ENCODE data around the gene P2RY1. TPM values are rescaled to one million over a fixed set of nuclear protein-coding genes. Genes with fewer than 3 reads are reported as not detected.
"Not testable (repeated sequence)": the region's sequence is repeated elsewhere in the genome, so short reads cannot be mapped to it uniquely, and the experiment has no call there.

Gene P2RY1
- total RNA-seq, 4 donors from 2014 or later = 0.66 to 1.4 (median 0.90) TPM

- in situ Hi-C loops (cut with MboI; ENCODE audit: low sequenced_read_pairs in 4 of 4) = no loop called here
- H3K36me3 ChIP-seq = no peaks in the 10 kb centered on the region
- H3K4me1 ChIP-seq = peaks cover 0 to 23% of the 10 kb centered on the region in 2 donors
- no peaks in the 10 kb centered on the region for H3K27me3 ChIP-seq
- TF ChIP-seq POLR2A (IDR thresholded peaks at IDR 0.05) = no peak
- TF ChIP-seq, protein P1, sequence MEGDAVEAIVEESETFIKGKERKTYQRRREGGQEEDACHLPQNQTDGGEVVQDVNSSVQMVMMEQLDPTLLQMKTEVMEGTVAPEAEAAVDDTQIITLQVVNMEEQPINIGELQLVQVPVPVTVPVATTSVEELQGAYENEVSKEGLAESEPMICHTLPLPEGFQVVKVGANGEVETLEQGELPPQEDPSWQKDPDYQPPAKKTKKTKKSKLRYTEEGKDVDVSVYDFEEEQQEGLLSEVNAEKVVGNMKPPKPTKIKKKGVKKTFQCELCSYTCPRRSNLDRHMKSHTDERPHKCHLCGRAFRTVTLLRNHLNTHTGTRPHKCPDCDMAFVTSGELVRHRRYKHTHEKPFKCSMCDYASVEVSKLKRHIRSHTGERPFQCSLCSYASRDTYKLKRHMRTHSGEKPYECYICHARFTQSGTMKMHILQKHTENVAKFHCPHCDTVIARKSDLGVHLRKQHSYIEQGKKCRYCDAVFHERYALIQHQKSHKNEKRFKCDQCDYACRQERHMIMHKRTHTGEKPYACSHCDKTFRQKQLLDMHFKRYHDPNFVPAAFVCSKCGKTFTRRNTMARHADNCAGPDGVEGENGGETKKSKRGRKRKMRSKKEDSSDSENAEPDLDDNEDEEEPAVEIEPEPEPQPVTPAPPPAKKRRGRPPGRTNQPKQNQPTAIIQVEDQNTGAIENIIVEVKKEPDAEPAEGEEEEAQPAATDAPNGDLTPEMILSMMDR (IDR thresholded peaks at IDR 0.05 in 4 of 5, conservative IDR thresholded peaks at IDR 0.05 in 1 of 5) = no peak
- no peaks in the 10 kb centered on the region for H3K9me3 ChIP-seq
- intact Hi-C loops (cut with DNase I; ENCODE audit: low total_unique reads) = no loop called here
- no peak overlapping the region for H3K27ac ChIP-seq
- H3K4me3 ChIP-seq = no peak overlapping the region
- no peak for DNase-seq
- ATAC-seq = no peak
These were observed 6.2 kb downstream of the P2RY1 start for GRCh38 chr3:152841131-152841530.

- ATAC-seq (no peak), DNase-seq (no peak)
- TF ChIP-seq, protein P1 (IDR thresholded peaks at IDR 0.05 in 4 of 5, conservative IDR thresholded peaks at IDR 0.05 in 1 of 5) = no peak
- TF ChIP-seq POLR2A (IDR thresholded peaks at IDR 0.05) = no peak
- Histone ChIP-seq H3K27me3 (no peaks in the 10 kb centered on the region), H3K4me3 (no peak overlapping the region), H3K9me3 (no peaks in the 10 kb centered on the region), H3K4me1 (peaks cover 0 to 18% of the 10 kb centered on the region in 2 donors), H3K27ac (no peak overlapping the region), H3K36me3 (no peaks in the 10 kb centered on the region)
- intact Hi-C loops (cut with DNase I; ENCODE audit: low total_unique reads) (no loop called here), in situ Hi-C loops (cut with MboI; ENCODE audit: low sequenced_read_pairs in 4 of 4) (no loop called here)
These were observed 7.5 kb downstream of the P2RY1 start for GRCh38 chr3:152842413-152842812.

DNA sequence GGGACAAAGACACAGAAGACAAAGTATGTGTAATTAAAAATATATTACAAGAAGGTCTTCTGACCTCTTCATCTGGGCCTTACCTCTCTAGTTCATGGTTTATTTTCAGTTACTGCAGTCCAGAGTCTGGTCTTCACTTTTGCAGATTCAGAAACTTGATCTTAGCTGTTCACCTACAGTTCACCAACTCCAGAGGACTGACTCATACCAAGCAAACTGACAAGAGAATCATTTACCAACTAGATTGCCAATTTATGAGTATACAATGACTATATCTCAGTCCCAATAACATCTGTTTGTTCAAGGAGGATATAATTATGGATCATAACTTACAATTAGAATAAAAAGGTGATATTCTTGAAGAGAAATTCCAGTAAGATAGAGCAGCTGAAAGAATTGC is 9.0 kb downstream of the P2RY1 start:
- intact Hi-C loops (cut with DNase I; ENCODE audit: low total_unique reads) = no loop called here
- Histone ChIP-seq H3K27ac (no peak overlapping the region), H3K27me3 (no peaks in the 10 kb centered on the region), H3K4me1 (peaks cover 0 to 5% of the 10 kb centered on the region in 2 donors), H3K4me3 (no peak overlapping the region), H3K36me3 (no peaks in the 10 kb centered on the region), H3K9me3 (no peaks in the 10 kb centered on the region)
- TF ChIP-seq, protein P1 (IDR thresholded peaks at IDR 0.05 in 4 of 5, conservative IDR thresholded peaks at IDR 0.05 in 1 of 5) = no peak
- no peak for TF ChIP-seq POLR2A (IDR thresholded peaks at IDR 0.05)
- no peak for ATAC-seq
- in situ Hi-C loops (cut with MboI; ENCODE audit: low sequenced_read_pairs in 4 of 4) = no loop called here
- DNase-seq = no peak

- intact Hi-C loops (cut with DNase I; ENCODE audit: low total_unique reads); H3K9me3 ChIP-seq; H3K4me1 ChIP-seq; DNase-seq; in situ Hi-C loops (cut with MboI; ENCODE audit: low sequenced_read_pairs in 4 of 4); H3K27me3 ChIP-seq; H3K27ac ChIP-seq; H3K36me3 ChIP-seq; ATAC-seq; H3K4me3 ChIP-seq: not testable (repeated sequence)
These were observed 11.8 kb downstream of the P2RY1 start for GRCh38 chr3:152846572-152847202.

DNA sequence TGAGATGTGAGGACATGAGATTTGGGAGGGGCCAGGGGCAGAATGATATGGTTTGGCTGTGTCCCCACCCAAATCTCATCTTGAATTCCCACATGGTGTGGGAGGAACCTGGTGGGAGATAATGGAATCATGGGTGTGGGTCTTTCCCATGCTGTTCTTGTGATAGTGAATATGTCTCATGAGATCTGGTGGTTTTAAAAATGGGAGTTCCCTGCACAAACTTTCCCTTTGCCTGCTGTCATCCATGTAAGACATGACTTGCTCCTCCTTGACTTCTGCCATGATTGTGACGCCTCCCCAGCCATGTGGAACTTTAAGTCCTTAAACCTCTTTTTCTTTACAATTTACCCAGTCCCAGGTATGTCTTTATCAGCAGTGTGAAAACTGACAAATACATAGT is 12.7 kb downstream of the P2RY1 start:
- H3K36me3 ChIP-seq; H3K4me1 ChIP-seq; intact Hi-C loops (cut with DNase I; ENCODE audit: low total_unique reads); H3K27ac ChIP-seq; DNase-seq; in situ Hi-C loops (cut with MboI; ENCODE audit: low sequenced_read_pairs in 4 of 4); ATAC-seq; H3K9me3 ChIP-seq; H3K4me3 ChIP-seq; H3K27me3 ChIP-seq: not testable (repeated sequence)
